ENCODE results near the gene PNPLA6. TPM values are rescaled to one million over a fixed set of nuclear protein-coding genes. Genes with fewer than 3 reads are reported as not detected.

PNPLA6 gene
- total and polyA plus RNA-seq, 10 of the 15 experiments (the other 5 are each of a cell fraction or from before 2014, with no cell fraction given), result 0.95 to 105 (median 40.0) TPM

DNA sequence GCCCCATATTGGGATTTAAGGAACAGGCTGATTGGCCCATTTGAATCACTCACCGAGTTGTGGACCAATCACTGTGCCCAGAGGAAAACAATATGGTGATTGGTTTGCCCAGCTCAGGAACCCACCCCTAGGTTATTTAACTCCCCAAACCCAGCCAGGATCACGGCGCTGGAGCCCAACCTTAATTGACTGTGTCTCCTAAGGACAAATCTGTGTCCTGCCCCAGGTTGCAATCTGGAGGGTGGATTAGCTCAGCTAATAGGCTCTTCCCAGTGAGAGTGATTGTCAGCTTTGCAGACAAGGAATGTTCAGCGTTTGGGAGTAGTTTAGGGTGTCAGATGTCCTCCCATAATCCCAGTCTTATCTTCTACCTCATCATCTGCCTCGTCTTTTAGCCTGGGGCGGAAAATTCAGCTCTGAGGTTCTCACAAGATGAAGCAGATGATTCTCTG lies 23.1 kb upstream of the PNPLA6 start:
- no peaks in the 10 kb centered on the region for H3K36me3 ChIP-seq (ENCODE audit: control insufficient read depth in 2 of 2, insufficient read depth in 2 of 2, low read length in 1 of 2)
- H3K27me3 ChIP-seq (replicated peaks in 1 of 2; ENCODE audit: control insufficient read depth in 2 of 2, insufficient read depth in 2 of 2, low read length in 1 of 2), result peaks cover 3 to 4% of the 10 kb centered on the region in 2 experiments; a peak in 2 of 4 replicates
- no peak overlapping the region for H2AFZ ChIP-seq (ENCODE audit: control insufficient read depth, low read depth, low read length)
- H3K9me3 ChIP-seq (replicated peaks; ENCODE audit: control insufficient read depth, insufficient read depth, low read length), result no peaks in the 10 kb centered on the region
- RAD21 ChIA-PET (ENCODE audit: unreplicated experiment), result no interaction called here
- in situ Hi-C loops (cut with MboI) (no loop called here), intact Hi-C loops (cut with micrococcal nuclease; ENCODE audit: unreplicated experiment) (no loop called here)
- DNase-seq (ENCODE audit: low read depth, low spot score) (no peak), ATAC-seq (no peak), FAIRE-seq (no peak)
- SMC1A ChIA-PET (ENCODE audit: uncharacterized antibody, unreplicated experiment), result interaction anchor here (1.1 kb wide), 1 partner anchor 116 kb away, joined by 3 read pairs; no protein-coding TSS in a partner anchor
- CTCF ChIA-PET, result interaction anchor here (2.2 kb wide), 1 partner anchor 56 kb away, joined by 5 read pairs; no protein-coding TSS in a partner anchor
- WGBS (ENCODE audit: insufficient coverage, insufficient replicate concordance, low lambda C conversion rate, missing lambda C conversion rate), result 22% methylated on average over 6 of the region's 6 CpGs
- POLR2A ChIA-PET, result no interaction called here
- no peak overlapping the region for H3K4me3 ChIP-seq
- no peaks in the 10 kb centered on the region for H3K4me1 ChIP-seq (ENCODE audit: control insufficient read depth, insufficient read depth, low read length)
- H3K79me2 ChIP-seq (ENCODE audit: control insufficient read depth, insufficient read depth, low read length), result no peaks in the 10 kb centered on the region
- TF ChIP-seq, protein P1, sequence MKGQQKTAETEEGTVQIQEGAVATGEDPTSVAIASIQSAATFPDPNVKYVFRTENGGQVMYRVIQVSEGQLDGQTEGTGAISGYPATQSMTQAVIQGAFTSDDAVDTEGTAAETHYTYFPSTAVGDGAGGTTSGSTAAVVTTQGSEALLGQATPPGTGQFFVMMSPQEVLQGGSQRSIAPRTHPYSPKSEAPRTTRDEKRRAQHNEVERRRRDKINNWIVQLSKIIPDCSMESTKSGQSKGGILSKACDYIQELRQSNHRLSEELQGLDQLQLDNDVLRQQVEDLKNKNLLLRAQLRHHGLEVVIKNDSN (IDR thresholded peaks at IDR 0.05; ENCODE audit: borderline replicate concordance, extremely low read length, insufficient read depth, low read depth, low read length), result no peak
- no peak for TF ChIP-seq ZNF207 (IDR thresholded peaks at IDR 0.05; ENCODE audit: borderline replicate concordance)
- TF ChIP-seq CBX3 (IDR thresholded peaks at IDR 0.05; ENCODE audit: borderline replicate concordance, low read depth), result no peak
- no peak for TF ChIP-seq JUND (IDR thresholded peaks at IDR 0.05; ENCODE audit: low read depth, low read length)
- no peak for TF ChIP-seq MXI1 (IDR thresholded peaks at IDR 0.05; ENCODE audit: low read depth, low read length)
- H3K9ac ChIP-seq (ENCODE audit: control insufficient read depth, insufficient read depth, low read length), result no peak overlapping the region
- H3K4me2 ChIP-seq (ENCODE audit: control insufficient read depth, insufficient read depth), result no peak overlapping the region
- BruUV-seq (replicated peaks), result no TSS peak
- H3K27ac ChIP-seq (ENCODE audit: control insufficient read depth, insufficient read depth), result no peak overlapping the region
- H4K20me1 ChIP-seq (ENCODE audit: control insufficient read depth, insufficient read depth), result no peaks in the 10 kb centered on the region

Measured in GM12878 (cell line).